H9 (cell line): ENCODE results near the gene HPS4. TPM values are rescaled to one million over a fixed set of nuclear protein-coding genes. Genes with fewer than 3 reads are reported as not detected.

ENCODE experiments used
- DNase-seq: peaks from one replicate; pipeline ENCODE4 v3.0.0-alpha.2; 2017
- H2AFZ ChIP-seq: one replicate; pipeline ENCODE4 v1.6.1; 2013; ENCODE audit warnings: mild to moderate bottlenecking, low read length, control low read depth, moderate library complexity
- H2AK5ac ChIP-seq: 2 replicates; pipeline ENCODE4 v1.6.1; 2013; ENCODE audit warnings: low read length, control low read depth, mixed read lengths; ENCODE audit not compliant: insufficient read length
- H2BK120ac ChIP-seq: one replicate; pipeline ENCODE4 v1.6.1; 2013; ENCODE audit warnings: low read depth, mild to moderate bottlenecking, low read length, control low read depth, inconsistent platforms; ENCODE audit not compliant: poor library complexity, severe bottlenecking
- H2BK12ac ChIP-seq: 2 replicates; pipeline ENCODE4 v1.6.1; 2013; ENCODE audit warnings: low read length, control low read depth, mixed read lengths, low read depth; ENCODE audit not compliant: insufficient read length
- H2BK15ac ChIP-seq: 2 replicates; pipeline ENCODE4 v1.6.1; 2013; ENCODE audit warnings: low read depth, low read length, control low read depth
- H2BK20ac ChIP-seq: one replicate; pipeline ENCODE4 v1.6.1; 2013; ENCODE audit warnings: low read depth, mild to moderate bottlenecking, low read length, control low read depth, inconsistent platforms; ENCODE audit not compliant: poor library complexity, severe bottlenecking
- H2BK5ac ChIP-seq: 2 replicates; pipeline ENCODE4 v1.6.1; 2013; ENCODE audit warnings: low read length, control low read depth, mixed read lengths; ENCODE audit not compliant: insufficient read length
- H3K14ac ChIP-seq: 2 replicates; pipeline ENCODE4 v1.6.1; 2013; ENCODE audit warnings: low read length, control low read depth; ENCODE audit not compliant: insufficient read depth
- H3K18ac ChIP-seq: 2 replicates; pipeline ENCODE4 v1.6.1; 2013; ENCODE audit warnings: low read depth, mild to moderate bottlenecking, mixed read lengths, low read length, control low read depth; ENCODE audit not compliant: insufficient read length
- H3K23ac ChIP-seq: 2 replicates; pipeline ENCODE4 v1.6.1; 2013; ENCODE audit warnings: low read length, control low read depth, mixed read lengths, low read depth; ENCODE audit not compliant: insufficient read length
- H3K23me2 ChIP-seq: 2 replicates; pipeline ENCODE4 v1.6.1; 2013; ENCODE audit warnings: low read depth, mild to moderate bottlenecking, mixed read lengths, low read length, control low read depth; ENCODE audit not compliant: insufficient read length, poor library complexity, severe bottlenecking
- H3K27ac ChIP-seq: 2 replicates; pipeline ENCODE4 v1.5.1; 2013; ENCODE audit warnings: low read length, control low read depth, mixed read lengths, low read depth; ENCODE audit not compliant: insufficient read length
- H3K27me3 ChIP-seq: 2 replicates; pipeline ENCODE4 v1.6.1; 2013; ENCODE audit warnings: low read length, control low read depth, inconsistent platforms; ENCODE audit not compliant: insufficient read depth
- H3K4ac ChIP-seq: 2 replicates; pipeline ENCODE4 v1.6.1; 2013; ENCODE audit warnings: low read depth, mild to moderate bottlenecking, control low read depth, inconsistent platforms, low read length, moderate library complexity
- H3K4me1 ChIP-seq: 2 replicates; pipeline ENCODE4 v1.6.1; 2013; ENCODE audit warnings: low read length, control low read depth, inconsistent platforms; ENCODE audit not compliant: insufficient read depth
- H3K4me2 ChIP-seq: 2 replicates; pipeline ENCODE4 v1.6.1; 2013; ENCODE audit warnings: low read length, control low read depth, mixed read lengths; ENCODE audit not compliant: insufficient read length, insufficient read depth
- H3K56ac ChIP-seq: 2 replicates; pipeline ENCODE4 v1.6.1; 2013; ENCODE audit warnings: low read depth, mild to moderate bottlenecking, mixed read lengths, low read length, control low read depth; ENCODE audit not compliant: insufficient read length
- H3K79me1 ChIP-seq: 2 replicates; pipeline ENCODE4 v1.6.1; 2013; ENCODE audit warnings: low read depth, mild to moderate bottlenecking, moderate library complexity, low read length, control low read depth, inconsistent platforms; ENCODE audit not compliant: insufficient read depth, poor library complexity, severe bottlenecking
- H3K79me2 ChIP-seq: 2 replicates; pipeline ENCODE4 v1.6.1; 2013; ENCODE audit warnings: low read length, control low read depth, inconsistent platforms; ENCODE audit not compliant: insufficient read depth
- H3K9ac ChIP-seq: 2 replicates; pipeline ENCODE4 v1.6.1; 2013; ENCODE audit warnings: low read length, control low read depth, mixed read lengths; ENCODE audit not compliant: insufficient read length; ENCODE audit errors: extremely low read depth
- H3K9me3 ChIP-seq: one replicate; pipeline ENCODE4 v1.6.1; 2013; ENCODE audit warnings: low read depth, low read length, inconsistent platforms; ENCODE audit not compliant: control insufficient read depth
- H3T11ph ChIP-seq: one replicate; pipeline ENCODE4 v1.6.1; 2013; ENCODE audit warnings: mild to moderate bottlenecking, low read length, control low read depth, inconsistent platforms
- H4K20me1 ChIP-seq: one replicate; pipeline ENCODE4 v1.6.1; 2013; ENCODE audit not compliant: control insufficient read depth, insufficient read length, insufficient read depth
- H4K5ac ChIP-seq: 2 replicates; pipeline ENCODE4 v1.6.1; 2013; ENCODE audit warnings: low read depth, mild to moderate bottlenecking, mixed read lengths, low read length, control low read depth; ENCODE audit not compliant: insufficient read length
- H4K8ac ChIP-seq: replicated peaks from 2 replicates; pipeline ENCODE4 v1.6.1; 2013; ENCODE audit warnings: low read length, control low read depth, mixed read lengths, low read depth; ENCODE audit not compliant: insufficient read length
- H4K91ac ChIP-seq: 2 replicates; pipeline ENCODE4 v1.6.1; 2013; ENCODE audit warnings: low read depth, mild to moderate bottlenecking, moderate library complexity, mixed read lengths, low read length, control low read depth; ENCODE audit not compliant: insufficient read length
- H3K27ac Mint-ChIP-seq, 3 experiments: 2 replicates in 2 of 3; 3 replicates in 1 of 3; pipeline ENCODE4 v1.8.0; 2020 to 2021; ENCODE audit warnings: mixed read lengths in 3 of 3, mild to moderate bottlenecking in 1 of 3, moderate library complexity in 1 of 3
- H3K27me3 Mint-ChIP-seq: 2 replicates; pipeline ENCODE4 v1.8.0; 2021; ENCODE audit warnings: low read depth, mild to moderate bottlenecking, moderate library complexity, mixed read lengths
- H3K36me3 Mint-ChIP-seq, 3 experiments: 2 replicates in 2 of 3; 3 replicates in 1 of 3; pipeline ENCODE4 v1.8.0; 2020 to 2021; ENCODE audit warnings: low read depth in 3 of 3, mixed read lengths in 3 of 3; ENCODE audit not compliant: insufficient read depth in 1 of 3
- H3K4me1 Mint-ChIP-seq, 2 experiments: 2 replicates each; pipeline ENCODE4 v1.8.0; 2020; ENCODE audit warnings: mixed read lengths in 2 of 2
- H3K4me3 Mint-ChIP-seq, 2 experiments: 2 replicates in 1 of 2; 3 replicates in 1 of 2; pipeline ENCODE4 v1.8.0; 2020 to 2021; ENCODE audit warnings: mild to moderate bottlenecking in 2 of 2, mixed read lengths in 2 of 2, moderate library complexity in 1 of 2
- H3K9me3 Mint-ChIP-seq, 2 experiments: 2 replicates in 1 of 2; 3 replicates in 1 of 2; pipeline ENCODE4 v1.8.0; 2020; ENCODE audit warnings: mild to moderate bottlenecking in 2 of 2, mixed read lengths in 2 of 2, moderate library complexity in 1 of 2
- CTCF ChIP-seq: fragments of 200-600 bp; sonication (generic); conservative IDR thresholded peaks from 3 replicates; pipeline ENCODE4 v1.8.0; 2021; ENCODE audit warnings: antibody characterized with exemption, mild to moderate bottlenecking
- WGBS: extraction: QIAGEN DNeasy Blood & Tissue Kit; methylation state at CpG from one replicate; pipeline ENCODE4 v1.1.7; 2013; ENCODE audit warnings: missing lambda C conversion rate, low lambda C conversion rate, mixed read lengths; ENCODE audit not compliant: insufficient read length; ENCODE audit errors: extremely low coverage; 5-methylcytosine and 5-hydroxymethylcytosine counted together
- total RNA-seq: library from RNA; stranded (reverse); gene quantifications from 2 replicates; pipeline ENCODE4 v1.2.1, GENCODE V29; 2021

Gene HPS4
- total RNA-seq, 1 experiment from 2014 or later, result 26.2 TPM

- H3K18ac ChIP-seq, result no peak overlapping the region
- no peak overlapping the region for H3K4ac ChIP-seq
- H3K23me2 ChIP-seq, result no peaks in the 10 kb centered on the region
- no peaks in the 10 kb centered on the region for H3K79me2 ChIP-seq
- H3K9me3 Mint-ChIP-seq, result no peaks in the 10 kb centered on the region
- no peak overlapping the region for H2BK12ac ChIP-seq
- no peaks in the 10 kb centered on the region for H3K27me3 Mint-ChIP-seq
- H4K8ac ChIP-seq, result no peak overlapping the region
- H4K91ac ChIP-seq, result no peak overlapping the region
- peaks cover 4% of the 10 kb centered on the region for H3K79me1 ChIP-seq
- H3K27ac ChIP-seq, result no peak overlapping the region
- H3K9ac ChIP-seq, result no peak overlapping the region
- H4K20me1 ChIP-seq, result no peaks in the 10 kb centered on the region
- H2AFZ ChIP-seq, result no peak overlapping the region
- peaks cover 30 to 69% (median 59%) of the 10 kb centered on the region in 3 experiments; a peak in 6 of 7 replicates for H3K36me3 Mint-ChIP-seq
- WGBS, result no CpG with 5 or more reads among the region's 4 CpGs
- DNase-seq, result no peak
- H3K4me1 Mint-ChIP-seq, result peaks cover 6 to 7% of the 10 kb centered on the region in 2 experiments
- no peaks in the 10 kb centered on the region for H3K4me1 ChIP-seq
- TF ChIP-seq CTCF, result no peak
- H2BK120ac ChIP-seq, result no peak overlapping the region
- no peak overlapping the region for H3K14ac ChIP-seq
- H3K27ac Mint-ChIP-seq, result peak overlapping the region; percentile 1 to 30 (median 7); a peak in 3 of 7 replicates
- H2AK5ac ChIP-seq, result no peak overlapping the region
- no peak overlapping the region for H3T11ph ChIP-seq
- no peak overlapping the region for H3K56ac ChIP-seq
- H3K23ac ChIP-seq, result no peak overlapping the region
- H2BK20ac ChIP-seq, result no peak overlapping the region
- no peak overlapping the region for H3K4me2 ChIP-seq
- no peak overlapping the region for H4K5ac ChIP-seq
- H3K9me3 ChIP-seq, result no peaks in the 10 kb centered on the region
- H3K27me3 ChIP-seq, result no peaks in the 10 kb centered on the region
- H3K4me3 Mint-ChIP-seq, result no peak overlapping the region
- H2BK15ac ChIP-seq, result no peak overlapping the region
- H2BK5ac ChIP-seq, result no peak overlapping the region
Measured at GRCh38 chr22:26489447-26490036, 6.0 kb upstream of the HPS4 start.
